A549 treated with Mapracorat at 1 μM for 4 hours (cell line): ENCODE data around the gene HCN3. TPM values are rescaled to one million over a fixed set of nuclear protein-coding genes. Genes with fewer than 3 reads are reported as not detected.

ENCODE experiments used
- total RNA-seq: library from RNA; stranded (reverse); fragments of 200-300 nt; extraction: Qiagen RNA extraction; gene quantifications from 5 replicates; pipeline ENCODE4 v1.2.3, GENCODE V29; 2022

HCN3 gene
- 4.0 to 6.8 TPM (median 4.6 TPM) in 5 replicates for total RNA-seq

DNA sequence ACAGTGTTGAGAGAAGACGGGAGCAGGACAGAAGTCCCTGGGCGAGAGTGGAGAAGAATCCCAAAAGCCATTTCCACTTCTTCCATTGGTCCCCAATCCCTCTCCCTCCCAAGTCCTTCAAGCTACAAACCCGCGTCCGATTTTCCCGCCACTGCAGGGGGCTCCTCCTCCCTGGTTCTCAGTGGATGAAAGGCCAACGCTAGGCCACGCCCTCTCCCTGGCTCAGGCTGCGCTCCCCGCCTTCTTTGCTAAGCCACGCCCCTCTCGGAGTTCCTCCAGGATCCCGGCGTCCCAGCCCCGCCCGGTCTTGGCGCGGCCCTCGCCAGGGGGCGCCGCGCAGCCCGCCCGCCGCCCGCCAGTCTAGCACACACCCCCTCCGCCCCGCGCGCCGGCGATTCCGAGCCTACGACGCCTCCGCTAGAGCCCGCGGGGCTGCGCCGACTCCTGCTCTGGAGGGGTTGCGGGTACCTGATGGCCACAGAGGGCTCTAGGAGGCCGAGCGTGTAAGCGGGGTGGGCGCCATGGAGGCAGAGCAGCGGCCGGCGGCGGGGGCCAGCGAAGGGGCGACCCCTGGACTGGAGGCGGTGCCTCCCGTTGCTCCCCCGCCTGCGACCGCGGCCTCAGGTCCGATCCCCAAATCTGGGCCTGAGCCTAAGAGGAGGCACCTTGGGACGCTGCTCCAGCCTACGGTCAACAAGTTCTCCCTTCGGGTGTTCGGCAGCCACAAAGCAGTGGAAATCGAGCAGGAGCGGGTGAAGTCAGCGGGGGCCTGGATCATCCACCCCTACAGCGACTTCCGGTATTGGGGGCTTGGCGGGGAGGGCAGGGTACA, at the start of gene HCN3:
Gene HCN3 (plus strand): TSS at position 394 of the 832 bp plus-strand sequence. CDS start 128 bp downstream, at position 522.

DNA sequence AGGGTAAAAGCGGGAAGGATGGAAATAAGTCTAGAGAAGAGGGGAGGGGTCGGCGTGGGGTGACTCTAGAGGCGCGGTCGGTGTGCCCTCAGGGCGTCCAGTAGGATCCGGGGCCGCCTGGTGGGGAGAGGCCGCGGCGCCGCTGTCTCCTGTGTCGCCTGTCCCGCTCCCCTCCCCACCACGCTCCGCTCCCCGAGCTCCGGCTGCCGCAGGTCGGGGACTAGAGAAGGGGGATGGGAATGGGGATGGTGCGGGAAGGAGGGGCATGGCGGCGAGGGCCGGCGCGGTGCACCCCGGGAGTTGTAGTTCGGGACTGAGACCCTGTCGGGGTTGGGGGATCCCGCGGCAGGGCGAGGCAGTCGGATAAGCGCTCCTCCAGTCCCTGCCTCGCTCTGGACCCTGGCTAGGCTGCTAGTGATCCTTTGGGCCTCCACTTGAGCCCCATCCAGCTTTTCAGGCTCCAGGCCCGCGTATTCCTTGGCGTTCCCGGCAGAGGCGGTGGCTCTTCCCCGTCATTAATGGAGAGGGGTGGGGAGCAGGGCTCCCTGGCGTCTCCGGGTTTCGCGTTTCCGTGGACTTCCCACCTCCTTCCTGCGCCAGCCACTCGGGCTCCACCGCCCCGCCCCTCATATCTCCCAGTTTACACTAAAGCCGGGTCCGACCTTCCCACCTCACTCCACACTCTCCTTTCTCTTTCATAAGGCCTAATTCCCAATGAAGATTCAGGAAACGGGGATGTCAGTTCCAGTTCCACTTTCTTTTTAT, 21.8 kb upstream of the HCN3 start, which contains the start of gene ENTREP3:
Gene ENTREP3 (minus strand): TSS at position 241 of the 765 bp plus-strand sequence. CDS start 606 bp downstream, outside the sequence.

GRCh38 chr1:155261852-155262673, 15.2 kb upstream of the HCN3 start, which contains the start of gene SCAMP3:
Gene SCAMP3, minus strand, starts transcription at chr1:155262360. Its CDS starts 209 bp downstream, at chr1:155262151.

GRCh38 chr1:155273343-155274245, 3.7 kb upstream of the HCN3 start, which contains the start of gene CLK2:
Gene CLK2, minus strand, starts transcription at chr1:155273504. Its CDS starts 2,527 bp downstream, at chr1:155270977.

DNA sequence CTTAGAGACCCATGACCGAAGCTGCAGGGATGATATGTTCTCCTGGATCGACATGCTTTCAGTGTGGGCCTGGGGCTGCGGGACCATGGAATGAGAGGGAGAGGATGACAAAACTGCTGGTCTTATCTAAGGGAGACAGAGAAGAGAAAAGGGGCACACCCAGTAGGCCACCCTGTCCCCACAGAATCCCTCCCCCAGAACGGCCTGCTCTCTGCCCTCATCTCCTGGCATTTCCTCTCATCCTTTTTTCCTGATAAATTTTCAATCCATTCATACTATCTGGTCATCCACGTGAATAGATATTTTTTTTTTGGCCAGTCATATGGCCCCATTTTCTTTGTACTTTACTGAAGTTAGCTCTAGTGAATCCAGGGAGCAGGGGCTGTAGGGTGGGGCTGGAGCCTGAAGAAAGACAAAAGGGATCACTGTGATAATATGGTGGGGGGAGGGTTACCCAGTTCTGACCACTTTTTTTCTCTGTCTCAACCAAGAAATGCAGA, 24.1 kb downstream of the HCN3 start, which contains the start of gene PKLR:
Gene PKLR (minus strand): TSS at position 97 of the 500 bp plus-strand sequence. CDS start 43 bp downstream, at position 54.

GRCh38 chr1:155308493-155309422, 31.5 kb downstream of the HCN3 start, which contains the start of gene FDPS:
Gene FDPS, plus strand, starts transcription at chr1:155308866. Its CDS starts 924 bp downstream, at chr1:155309790.

DNA sequence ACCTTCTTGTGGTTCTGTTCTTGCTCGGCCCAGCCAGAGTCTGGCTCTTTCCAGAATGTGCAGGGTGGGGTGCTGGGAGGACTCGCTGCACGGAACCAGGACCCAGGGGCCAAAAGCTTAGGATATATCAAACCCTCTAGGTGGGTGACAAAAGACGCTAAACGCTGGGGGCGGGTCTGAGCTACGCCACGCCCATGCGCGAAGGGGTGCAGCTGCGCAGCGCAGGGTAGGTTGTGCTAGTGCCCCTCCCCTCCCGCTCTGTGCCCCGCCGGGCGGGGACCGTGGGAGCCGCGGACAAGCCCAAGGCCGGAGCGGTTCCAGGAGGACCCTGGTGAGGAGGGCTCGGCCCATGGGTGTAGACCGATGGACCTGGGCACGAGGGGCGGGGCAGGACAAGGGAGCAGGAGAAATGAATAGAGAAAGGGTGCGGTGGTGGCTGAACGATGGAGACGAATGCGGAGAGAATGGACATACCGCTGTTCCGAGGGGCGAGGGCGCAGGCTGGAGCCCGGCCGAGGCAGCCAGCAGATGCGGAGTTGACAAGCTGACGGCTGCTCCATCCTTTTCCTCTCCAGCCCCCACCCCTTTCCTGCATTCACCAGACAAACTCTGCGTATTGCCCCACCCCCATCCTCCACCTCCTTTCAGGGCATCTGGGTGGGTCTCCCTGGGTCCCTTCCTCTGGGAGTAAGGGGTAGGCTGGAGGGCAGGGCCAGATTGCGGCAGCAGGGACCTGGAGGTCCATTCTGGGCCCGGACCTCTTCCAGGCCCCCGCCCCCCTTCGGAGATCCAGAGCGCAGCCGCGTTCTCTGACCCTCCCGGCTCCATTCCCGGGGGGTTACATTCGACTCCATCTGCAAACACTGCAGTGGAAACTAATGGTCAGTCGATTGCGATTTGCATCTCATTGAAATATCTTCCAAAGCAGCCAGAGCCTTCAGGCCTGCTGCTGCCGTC, 43.7 kb downstream of the HCN3 start, which contains the start of gene RUSC1:
Gene RUSC1 (plus strand): TSS at position 234 of the 957 bp plus-strand sequence. CDS start 880 bp downstream, outside the sequence.

Other genes with a start within 250 kb of the HCN3 start
- gene DCST2, start 243.7 kb upstream of the HCN3 start, total RNA-seq, result 0.35 to 0.69 TPM (median 0.52 TPM) in 5 replicates
- not detected in 5 replicates for gene DCST1, start 243.6 kb upstream of the HCN3 start, total RNA-seq
- gene ADAM15, start 226.1 kb upstream of the HCN3 start, total RNA-seq, result 70.7 to 109 TPM (median 98.7 TPM) in 5 replicates
- 10.5 to 14.3 TPM (median 12.2 TPM) in 5 replicates for gene EFNA4, start 213.7 kb upstream of the HCN3 start, total RNA-seq
- gene EFNA3, start 198.6 kb upstream of the HCN3 start, total RNA-seq, result 7.8 to 10.8 TPM (median 10.0 TPM) in 5 replicates
- 27.7 to 35.5 TPM (median 29.2 TPM) in 5 replicates for gene EFNA1, start 149.6 kb upstream of the HCN3 start, total RNA-seq
- gene SLC50A1, start 141.6 kb upstream of the HCN3 start, total RNA-seq, result 31.2 to 37.9 TPM (median 34.9 TPM) in 5 replicates
- gene DPM3, start 136.9 kb upstream of the HCN3 start, total RNA-seq, result 67.0 to 104 TPM (median 99.3 TPM) in 5 replicates
- 225 to 271 TPM (median 238 TPM) in 5 replicates for gene KRTCAP2, start 104.2 kb upstream of the HCN3 start, total RNA-seq
- gene TRIM46, start 103.6 kb upstream of the HCN3 start, total RNA-seq, result 1.8 to 3.3 TPM (median 2.4 TPM) in 5 replicates
- gene THBS3, start 69.6 kb upstream of the HCN3 start, total RNA-seq, result 6.9 to 10.1 TPM (median 8.9 TPM) in 5 replicates
- gene MTX1, start 68.8 kb upstream of the HCN3 start, total RNA-seq, result 67.9 to 77.0 TPM (median 73.4 TPM) in 5 replicates
- 27.1 to 36.5 TPM (median 33.7 TPM) in 5 replicates for gene ENTREP3, start 22.0 kb upstream of the HCN3 start, total RNA-seq
- 105 to 138 TPM (median 121 TPM) in 5 replicates for gene SCAMP3, start 15.1 kb upstream of the HCN3 start, total RNA-seq
- 20.9 to 32.8 TPM (median 24.4 TPM) in 5 replicates for gene CLK2, start 4.0 kb upstream of the HCN3 start, total RNA-seq
- gene PKLR, start 24.0 kb downstream of the HCN3 start, total RNA-seq, result 0.04 to 0.10 TPM (median 0.04 TPM) in 3 of 5 replicates, not detected in the others
- 162 to 194 TPM (median 163 TPM) in 5 replicates for gene FDPS, start 31.4 kb downstream of the HCN3 start, total RNA-seq
- gene RUSC1, start 43.4 kb downstream of the HCN3 start, total RNA-seq, result 39.0 to 57.4 TPM (median 54.8 TPM) in 5 replicates